ENCODE measurements around the gene RPN2.

Gene RPN2

GRCh38 chr20:37271421-37271768 is 92.3 kb downstream of the RPN2 start:
- no peak for DNase-seq

- DNase-seq: no peak
These were observed 94.9 kb downstream of the RPN2 start for GRCh38 chr20:37273988-37274387.

GRCh38 chr20:37274851-37275524 is 95.9 kb downstream of the RPN2 start:
- no peak for DNase-seq

GRCh38 chr20:37276494-37277252 is 97.5 kb downstream of the RPN2 start:
- DNase-seq: no peak

- DNase-seq: no peak
These were observed 98.1 kb downstream of the RPN2 start for GRCh38 chr20:37277253-37277593.

- no peak for DNase-seq
These were observed 99.9 kb downstream of the RPN2 start for GRCh38 chr20:37278966-37279590.

- no peak for DNase-seq
These were observed 100.7 kb downstream of the RPN2 start for GRCh38 chr20:37279820-37280219.

- no peak for DNase-seq
These were observed 101.3 kb downstream of the RPN2 start for GRCh38 chr20:37280403-37280802.

GRCh38 chr20:37282556-37282955 is 103.4 kb downstream of the RPN2 start:
- no peak for DNase-seq

- DNase-seq: no peak
These were observed 104.5 kb downstream of the RPN2 start for GRCh38 chr20:37283530-37284195.

- no peak for DNase-seq
These were observed 105.6 kb downstream of the RPN2 start for GRCh38 chr20:37284691-37285161.

GRCh38 chr20:37285664-37286374 is 106.7 kb downstream of the RPN2 start:
- no peak for DNase-seq

GRCh38 chr20:37288091-37288490 is 109.0 kb downstream of the RPN2 start:
- no peak for DNase-seq

GRCh38 chr20:37290158-37290810 is 111.2 kb downstream of the RPN2 start:
- no peak for DNase-seq
